ENCODE data around the gene DHRS7B. TPM values are rescaled to one million over a fixed set of nuclear protein-coding genes. Genes with fewer than 3 reads are reported as not detected.
"Not testable (repeated sequence)": the region's sequence is repeated elsewhere in the genome, so short reads cannot be mapped to it uniquely, and the experiment has no call there.

Gene DHRS7B
- total RNA-seq, 4 donors from 2014 or later, result 24.0 to 30.3 (median 28.8) TPM

DNA sequence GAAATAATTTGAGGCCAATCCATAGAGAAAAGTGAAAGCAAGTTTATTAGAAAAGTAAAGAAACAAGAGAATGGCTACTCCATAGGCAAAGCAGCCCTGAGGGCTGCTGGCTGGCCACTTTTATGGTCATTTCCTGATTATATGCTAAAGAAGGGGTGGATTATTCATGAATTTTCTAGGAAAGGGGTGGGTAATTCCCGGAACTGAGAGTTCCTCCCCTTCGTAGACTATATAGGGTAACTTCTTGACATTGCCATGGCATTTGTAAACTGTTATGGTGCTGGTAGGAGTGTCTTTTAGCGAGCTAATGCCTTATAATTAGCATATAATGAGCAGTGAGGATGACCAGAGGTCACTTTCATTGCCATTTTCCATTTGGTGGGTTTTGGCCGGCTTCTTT lies 4.4 kb downstream of the DHRS7B start:
- H3K36me3 ChIP-seq, result no peaks in the 10 kb centered on the region
- DNase-seq (ENCODE audit: extremely low spot score), result no peak
- no peak overlapping the region for H3K27ac ChIP-seq (replicated peaks in 1 of 4)
- peaks cover 14 to 34% (median 28%) of the 10 kb centered on the region in 4 donors for H3K4me1 ChIP-seq
- 69% methylated on average over 4 of the region's 4 CpGs for WGBS
- H3K9me3 ChIP-seq, result no peaks in the 10 kb centered on the region
- intact Hi-C loops (cut with DNase I), result no loop called here
- TF ChIP-seq POLR2A (IDR thresholded peaks at IDR 0.05; ENCODE audit: low read depth) (no peak), POLR2AphosphoS5 (IDR thresholded peaks at IDR 0.05) (no peak), EP300 (IDR thresholded peaks at IDR 0.05) (no peak)
- TF ChIP-seq, protein P1, sequence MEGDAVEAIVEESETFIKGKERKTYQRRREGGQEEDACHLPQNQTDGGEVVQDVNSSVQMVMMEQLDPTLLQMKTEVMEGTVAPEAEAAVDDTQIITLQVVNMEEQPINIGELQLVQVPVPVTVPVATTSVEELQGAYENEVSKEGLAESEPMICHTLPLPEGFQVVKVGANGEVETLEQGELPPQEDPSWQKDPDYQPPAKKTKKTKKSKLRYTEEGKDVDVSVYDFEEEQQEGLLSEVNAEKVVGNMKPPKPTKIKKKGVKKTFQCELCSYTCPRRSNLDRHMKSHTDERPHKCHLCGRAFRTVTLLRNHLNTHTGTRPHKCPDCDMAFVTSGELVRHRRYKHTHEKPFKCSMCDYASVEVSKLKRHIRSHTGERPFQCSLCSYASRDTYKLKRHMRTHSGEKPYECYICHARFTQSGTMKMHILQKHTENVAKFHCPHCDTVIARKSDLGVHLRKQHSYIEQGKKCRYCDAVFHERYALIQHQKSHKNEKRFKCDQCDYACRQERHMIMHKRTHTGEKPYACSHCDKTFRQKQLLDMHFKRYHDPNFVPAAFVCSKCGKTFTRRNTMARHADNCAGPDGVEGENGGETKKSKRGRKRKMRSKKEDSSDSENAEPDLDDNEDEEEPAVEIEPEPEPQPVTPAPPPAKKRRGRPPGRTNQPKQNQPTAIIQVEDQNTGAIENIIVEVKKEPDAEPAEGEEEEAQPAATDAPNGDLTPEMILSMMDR (IDR thresholded peaks at IDR 0.05), result no peak
- H3K4me3 ChIP-seq, result no peak overlapping the region
- no peaks in the 10 kb centered on the region for H3K27me3 ChIP-seq

DNA sequence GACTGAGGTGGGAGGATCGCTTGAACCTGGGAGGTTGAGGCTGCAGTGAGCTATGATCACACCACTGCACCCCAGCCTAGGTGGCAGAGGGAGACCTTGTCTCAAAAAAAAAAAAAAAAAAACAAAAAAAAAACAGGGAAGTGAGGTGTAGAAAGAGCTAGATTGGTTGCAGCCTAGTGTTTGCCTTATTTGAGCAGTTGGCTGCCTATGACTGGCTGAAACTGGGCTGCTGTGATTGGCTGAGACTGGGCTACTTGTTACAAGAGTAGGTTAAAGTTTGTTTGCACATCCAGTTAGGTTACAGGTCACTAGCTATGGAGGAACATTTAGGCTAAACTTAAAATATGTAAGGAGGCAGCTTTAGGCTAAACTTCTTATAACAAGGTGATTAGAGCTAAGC lies 5.7 kb downstream of the DHRS7B start:
- Histone ChIP-seq H3K4me3 (no peak overlapping the region), H3K27me3 (no peaks in the 10 kb centered on the region), H3K9me3 (no peaks in the 10 kb centered on the region), H3K36me3 (no peaks in the 10 kb centered on the region), H3K4me1 (peaks cover 9 to 30% (median 21%) of the 10 kb centered on the region in 4 donors), H3K27ac (replicated peaks in 1 of 4) (no peak overlapping the region)
- WGBS, result 100% methylated on average over 1 of the region's 1 CpG
- no peak for DNase-seq (ENCODE audit: extremely low spot score)
- intact Hi-C loops (cut with DNase I), result no loop called here
- TF ChIP-seq POLR2AphosphoS5 (IDR thresholded peaks at IDR 0.05) (no peak), EP300 (IDR thresholded peaks at IDR 0.05) (no peak), POLR2A (IDR thresholded peaks at IDR 0.05; ENCODE audit: low read depth) (no peak)
- TF ChIP-seq, protein P1 (IDR thresholded peaks at IDR 0.05), result no peak

DNA sequence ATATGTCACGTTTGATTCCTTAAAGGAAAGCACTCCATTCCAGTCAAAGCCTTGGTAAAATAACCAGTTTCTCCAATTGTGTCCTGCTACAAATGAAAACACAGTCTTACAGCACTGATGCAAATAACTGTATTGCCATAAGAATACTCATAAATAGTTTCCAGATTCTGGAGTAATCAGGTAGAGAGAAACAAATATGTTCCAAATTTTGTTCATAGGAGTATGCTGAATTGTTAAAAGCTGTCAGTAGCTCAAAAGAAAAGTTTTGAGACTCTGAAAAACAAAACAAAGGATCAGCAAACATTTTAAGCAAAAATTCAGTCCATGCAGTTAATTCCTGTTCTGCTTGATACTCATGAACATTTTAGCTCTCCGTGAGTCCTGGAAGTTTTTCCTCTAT lies 7.8 kb downstream of the DHRS7B start:
- Histone ChIP-seq H3K27ac (replicated peaks in 1 of 4) (no peak overlapping the region), H3K4me1 (peaks cover 0 to 12% (median 4%) of the 10 kb centered on the region in 4 donors), H3K4me3 (no peak overlapping the region), H3K9me3 (no peaks in the 10 kb centered on the region), H3K36me3 (no peaks in the 10 kb centered on the region), H3K27me3 (no peaks in the 10 kb centered on the region)
- TF ChIP-seq, protein P1 (IDR thresholded peaks at IDR 0.05), result no peak
- TF ChIP-seq EP300 (IDR thresholded peaks at IDR 0.05) (no peak), POLR2AphosphoS5 (IDR thresholded peaks at IDR 0.05) (no peak), POLR2A (IDR thresholded peaks at IDR 0.05; ENCODE audit: low read depth) (no peak)
- DNase-seq (ENCODE audit: extremely low spot score), result no peak
- intact Hi-C loops (cut with DNase I), result no loop called here
- 95% methylated on average over 2 of the region's 2 CpGs for WGBS

DNA sequence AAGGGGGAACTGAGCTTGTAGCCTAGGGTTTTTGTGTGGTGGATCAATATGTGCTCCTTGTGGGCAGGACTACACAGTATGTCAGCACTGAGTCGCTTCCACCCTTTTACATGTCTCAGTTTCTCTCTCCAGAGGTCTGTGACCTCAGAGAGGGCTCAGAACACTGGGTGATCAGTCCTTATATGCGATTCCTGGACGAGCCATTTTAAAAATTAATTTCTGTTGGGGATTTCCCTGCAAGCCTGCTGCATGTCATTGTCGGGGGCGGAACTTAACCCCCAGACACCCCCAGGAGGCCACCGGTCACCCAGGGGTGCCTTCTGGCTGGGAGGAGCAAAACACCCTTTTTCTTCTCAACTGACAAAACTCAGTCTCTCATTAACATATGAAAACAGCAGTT lies 14.1 kb downstream of the DHRS7B start:
- Histone ChIP-seq H3K27ac (replicated peaks in 1 of 4) (no peak overlapping the region), H3K4me1 (no peaks in the 10 kb centered on the region), H3K9me3 (no peaks in the 10 kb centered on the region), H3K27me3 (no peaks in the 10 kb centered on the region), H3K36me3 (peaks cover 0 to 8% (median 0%) of the 10 kb centered on the region in 4 donors), H3K4me3 (no peak overlapping the region)
- WGBS, result 87% methylated on average over 6 of the region's 6 CpGs
- intact Hi-C loops (cut with DNase I), result no loop called here
- TF ChIP-seq POLR2A (IDR thresholded peaks at IDR 0.05; ENCODE audit: low read depth), result no peak
- TF ChIP-seq POLR2AphosphoS5 (IDR thresholded peaks at IDR 0.05), result no peak
- TF ChIP-seq EP300 (IDR thresholded peaks at IDR 0.05), result no peak
- TF ChIP-seq, protein P1 (IDR thresholded peaks at IDR 0.05), result no peak
- DNase-seq (ENCODE audit: extremely low spot score), result no peak

DNA sequence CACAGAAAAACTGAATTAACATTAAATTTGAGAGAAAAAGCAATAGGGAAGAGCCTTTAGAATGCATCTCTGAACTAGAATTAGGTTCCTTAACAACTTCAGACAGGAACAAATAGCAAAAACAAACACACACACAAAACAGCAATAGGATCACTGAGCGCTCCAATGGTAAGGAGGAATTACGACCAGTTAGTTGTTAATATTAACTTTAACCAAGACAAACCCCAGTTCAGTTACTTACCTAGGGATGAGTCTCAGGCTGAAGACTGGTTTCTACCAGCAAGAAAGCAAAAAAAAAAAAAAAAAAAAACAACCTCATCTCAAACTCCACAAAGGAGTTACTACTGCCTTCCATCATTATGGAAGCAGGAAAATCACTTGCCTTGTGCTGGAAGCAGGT lies 14.6 kb downstream of the DHRS7B start:
- Histone ChIP-seq H3K4me1 (no peaks in the 10 kb centered on the region), H3K36me3 (peaks cover 0 to 8% (median 0%) of the 10 kb centered on the region in 4 donors), H3K27ac (replicated peaks in 1 of 4) (no peak overlapping the region), H3K4me3 (no peak overlapping the region), H3K27me3 (no peaks in the 10 kb centered on the region), H3K9me3 (no peaks in the 10 kb centered on the region)
- DNase-seq (ENCODE audit: extremely low spot score), result no peak
- TF ChIP-seq POLR2AphosphoS5 (IDR thresholded peaks at IDR 0.05) (no peak), POLR2A (IDR thresholded peaks at IDR 0.05; ENCODE audit: low read depth) (no peak)
- TF ChIP-seq, protein P1 (IDR thresholded peaks at IDR 0.05), result no peak
- WGBS, result 87% methylated on average over 2 of the region's 2 CpGs
- intact Hi-C loops (cut with DNase I), result no loop called here

DNA sequence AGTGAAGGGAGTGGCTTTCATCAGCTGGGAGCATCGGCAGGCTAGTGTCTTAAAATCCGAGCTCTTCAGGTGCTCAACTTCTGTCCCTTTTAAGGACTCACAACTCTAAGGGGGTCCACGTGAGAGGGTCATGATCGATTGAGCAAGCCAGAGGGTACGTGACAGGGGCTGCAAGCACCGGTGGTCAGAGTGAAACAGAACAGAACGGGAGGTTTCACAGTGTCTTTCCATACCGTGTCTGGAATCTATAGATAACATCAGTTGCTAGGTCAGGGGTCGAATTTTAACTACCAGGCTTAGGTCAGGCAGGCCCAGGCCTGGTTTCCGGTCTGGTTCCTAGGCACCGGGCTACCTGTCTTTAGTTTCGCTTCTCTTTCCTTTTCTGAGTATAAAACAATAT lies 15.3 kb downstream of the DHRS7B start:
- H3K27me3 ChIP-seq; H3K4me1 ChIP-seq; H3K9me3 ChIP-seq; DNase-seq (ENCODE audit: extremely low spot score); H3K36me3 ChIP-seq; H3K27ac ChIP-seq (replicated peaks in 1 of 4); intact Hi-C loops (cut with DNase I); H3K4me3 ChIP-seq: not testable (repeated sequence)
- WGBS, result 88% methylated on average over 12 of the region's 12 CpGs

All from esophagus muscularis mucosa (tissue), 4 donors.